ENCODE results near the gene HNRNPL.
"Not testable (repeated sequence)": the region's sequence is repeated elsewhere in the genome, so short reads cannot be mapped to it uniquely, and the experiment has no call there.

The HNRNPL gene

GRCh38 chr19:38796154-38796553 lies 53.6 kb downstream of the HNRNPL start:
- DNase-seq = no peak

- no peak for DNase-seq
Measured at GRCh38 chr19:38795549-38795948, 54.2 kb downstream of the HNRNPL start.

GRCh38 chr19:38793671-38794070 lies 56.1 kb downstream of the HNRNPL start:
- DNase-seq = no peak

GRCh38 chr19:38793177-38793576 lies 56.6 kb downstream of the HNRNPL start:
- peak; percentile 85 for DNase-seq

GRCh38 chr19:38792250-38793111 lies 57.3 kb downstream of the HNRNPL start:
- DNase-seq = no peak

- DNase-seq = not testable (repeated sequence)
Measured at GRCh38 chr19:38791451-38792064, 58.2 kb downstream of the HNRNPL start.

- DNase-seq = not testable (repeated sequence)
Measured at GRCh38 chr19:38790507-38791403, 59.0 kb downstream of the HNRNPL start.

GRCh38 chr19:38788478-38789243 lies 61.1 kb downstream of the HNRNPL start, which contains the start of gene LGALS7B:
Gene LGALS7B, plus strand, starts transcription at chr19:38789200. Its CDS starts 27 bp downstream, at chr19:38789227.
- no peak for DNase-seq

- no peak for DNase-seq
Measured at GRCh38 chr19:38786572-38787265, 63.1 kb downstream of the HNRNPL start.

All from NCI-H1694 (cell line).